ENCODE measurements around the gene MBD1. TPM values are rescaled to one million over a fixed set of nuclear protein-coding genes. Genes with fewer than 3 reads are reported as not detected.
A peak's percentile ranks its signal among the peaks of the same experiment; 100 is the strongest.
"Not testable (repeated sequence)": the region's sequence is repeated elsewhere in the genome, so short reads cannot be mapped to it uniquely, and the experiment has no call there.

MBD1 gene
- polyA plus RNA-seq, 1 of the 3 experiments (the other 2 are of a cell fraction), result 72.3 TPM

- Histone ChIP-seq H3K27ac (ENCODE audit: low read depth in 2 of 2, low read length in 1 of 2) (no peak overlapping the region), H3K9me2 (no peaks in the 10 kb centered on the region), H3K4me3 (ENCODE audit: low read depth in 2 of 2, low read length in 1 of 2) (no peak overlapping the region), H3F3A (replicated peaks; ENCODE audit: insufficient read depth) (no peaks in the 10 kb centered on the region), H2AFZ (ENCODE audit: low read depth) (no peak overlapping the region), H4K20me1 (ENCODE audit: insufficient read depth) (no peaks in the 10 kb centered on the region), H3K9ac (no peak overlapping the region), H3K36me3 (replicated peaks in 1 of 2; ENCODE audit: control insufficient read depth in 1 of 2, insufficient read depth in 2 of 2, low read length in 1 of 2) (no peaks in the 10 kb centered on the region), H3K27me3 (ENCODE audit: insufficient read depth) (no peaks in the 10 kb centered on the region), H3K79me2 (ENCODE audit: insufficient read depth) (no peaks in the 10 kb centered on the region), H3K9me3 (no peaks in the 10 kb centered on the region), H3K4me1 (ENCODE audit: control insufficient read depth in 1 of 2, insufficient read depth in 2 of 2, low read depth in 1 of 2, low read length in 1 of 2) (peaks cover 0 to 8% of the 10 kb centered on the region in 2 experiments; a peak in 1 of 4 replicates), H3K4me2 (no peak overlapping the region)
- WGBS (ENCODE audit: low lambda C conversion rate), result 37% methylated on average over 3 of the region's 3 CpGs
- ChIA-PET CTCF (interaction anchor here (1.3 kb wide), 1 partner anchor 46 kb away, joined by 7 read pairs; no protein-coding TSS in a partner anchor), POLR2A (no interaction called here)
- TF ChIP-seq MEF2A (IDR thresholded peaks at IDR 0.05; ENCODE audit: borderline replicate concordance, low read depth), result no peak
- TF ChIP-seq JUND (IDR thresholded peaks at IDR 0.05), result no peak
- TF ChIP-seq RCOR1 (IDR thresholded peaks at IDR 0.05; ENCODE audit: low read length), result no peak
- TF ChIP-seq, protein P1, sequence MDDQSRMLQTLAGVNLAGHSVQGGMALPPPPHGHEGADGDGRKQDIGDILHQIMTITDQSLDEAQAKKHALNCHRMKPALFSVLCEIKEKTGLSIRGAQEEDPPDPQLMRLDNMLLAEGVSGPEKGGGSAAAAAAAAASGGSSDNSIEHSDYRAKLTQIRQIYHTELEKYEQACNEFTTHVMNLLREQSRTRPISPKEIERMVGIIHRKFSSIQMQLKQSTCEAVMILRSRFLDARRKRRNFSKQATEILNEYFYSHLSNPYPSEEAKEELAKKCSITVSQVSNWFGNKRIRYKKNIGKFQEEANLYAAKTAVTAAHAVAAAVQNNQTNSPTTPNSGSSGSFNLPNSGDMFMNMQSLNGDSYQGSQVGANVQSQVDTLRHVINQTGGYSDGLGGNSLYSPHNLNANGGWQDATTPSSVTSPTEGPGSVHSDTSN (IDR thresholded peaks at IDR 0.05), result no peak
- DNase-seq, result no peak
Observed at GRCh38 chr18:50311650-50312049, 30.3 kb upstream of the MBD1 start.

DNA sequence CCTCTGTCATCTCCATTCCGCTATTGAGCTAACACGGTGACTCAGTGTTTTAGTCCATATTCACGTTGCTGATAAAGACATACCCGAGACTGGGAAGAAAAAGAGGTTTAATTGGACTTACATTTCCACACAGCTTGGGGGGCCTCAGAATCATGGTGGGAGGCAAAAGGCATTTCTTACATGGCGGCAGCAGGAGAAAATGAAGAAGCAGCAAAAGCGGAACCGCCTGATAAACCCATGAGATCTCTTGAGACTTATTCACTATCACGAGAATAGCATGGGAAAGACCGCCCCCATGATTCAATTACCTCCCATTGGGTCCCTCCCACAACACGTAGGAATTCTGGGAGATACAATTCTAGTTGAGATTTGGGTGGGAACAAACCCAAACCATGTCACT, 28.8 kb upstream of the MBD1 start:
- no peak for DNase-seq
- H3F3A ChIP-seq (replicated peaks; ENCODE audit: insufficient read depth), result no peaks in the 10 kb centered on the region
- no peak overlapping the region for H3K4me3 ChIP-seq (ENCODE audit: low read depth in 2 of 2, low read length in 1 of 2)
- no peak for TF ChIP-seq CHD2 (IDR thresholded peaks at IDR 0.05; ENCODE audit: low read length, partially characterized antibody)
- TF ChIP-seq, protein P2, sequence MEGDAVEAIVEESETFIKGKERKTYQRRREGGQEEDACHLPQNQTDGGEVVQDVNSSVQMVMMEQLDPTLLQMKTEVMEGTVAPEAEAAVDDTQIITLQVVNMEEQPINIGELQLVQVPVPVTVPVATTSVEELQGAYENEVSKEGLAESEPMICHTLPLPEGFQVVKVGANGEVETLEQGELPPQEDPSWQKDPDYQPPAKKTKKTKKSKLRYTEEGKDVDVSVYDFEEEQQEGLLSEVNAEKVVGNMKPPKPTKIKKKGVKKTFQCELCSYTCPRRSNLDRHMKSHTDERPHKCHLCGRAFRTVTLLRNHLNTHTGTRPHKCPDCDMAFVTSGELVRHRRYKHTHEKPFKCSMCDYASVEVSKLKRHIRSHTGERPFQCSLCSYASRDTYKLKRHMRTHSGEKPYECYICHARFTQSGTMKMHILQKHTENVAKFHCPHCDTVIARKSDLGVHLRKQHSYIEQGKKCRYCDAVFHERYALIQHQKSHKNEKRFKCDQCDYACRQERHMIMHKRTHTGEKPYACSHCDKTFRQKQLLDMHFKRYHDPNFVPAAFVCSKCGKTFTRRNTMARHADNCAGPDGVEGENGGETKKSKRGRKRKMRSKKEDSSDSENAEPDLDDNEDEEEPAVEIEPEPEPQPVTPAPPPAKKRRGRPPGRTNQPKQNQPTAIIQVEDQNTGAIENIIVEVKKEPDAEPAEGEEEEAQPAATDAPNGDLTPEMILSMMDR (IDR thresholded peaks at IDR 0.05), result no peak
- no peak for TF ChIP-seq FOXJ3 (CRISPR knock-in tag; IDR thresholded peaks at IDR 0.05)
- TF ChIP-seq MEF2A (IDR thresholded peaks at IDR 0.05; ENCODE audit: borderline replicate concordance, low read depth), result no peak
- no peak for TF ChIP-seq MXI1 (IDR thresholded peaks at IDR 0.05; ENCODE audit: low read depth, low read length)
- TF ChIP-seq, protein P1 (IDR thresholded peaks at IDR 0.05), result no peak
- TF ChIP-seq, protein P3, sequence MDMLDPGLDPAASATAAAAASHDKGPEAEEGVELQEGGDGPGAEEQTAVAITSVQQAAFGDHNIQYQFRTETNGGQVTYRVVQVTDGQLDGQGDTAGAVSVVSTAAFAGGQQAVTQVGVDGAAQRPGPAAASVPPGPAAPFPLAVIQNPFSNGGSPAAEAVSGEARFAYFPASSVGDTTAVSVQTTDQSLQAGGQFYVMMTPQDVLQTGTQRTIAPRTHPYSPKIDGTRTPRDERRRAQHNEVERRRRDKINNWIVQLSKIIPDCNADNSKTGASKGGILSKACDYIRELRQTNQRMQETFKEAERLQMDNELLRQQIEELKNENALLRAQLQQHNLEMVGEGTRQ (IDR thresholded peaks at IDR 0.05; ENCODE audit: borderline replicate concordance, low read depth, low read length), result no peak
- no peak for TF ChIP-seq NFIC (IDR thresholded peaks at IDR 0.05; ENCODE audit: borderline replicate concordance)
- TF ChIP-seq, protein P4, sequence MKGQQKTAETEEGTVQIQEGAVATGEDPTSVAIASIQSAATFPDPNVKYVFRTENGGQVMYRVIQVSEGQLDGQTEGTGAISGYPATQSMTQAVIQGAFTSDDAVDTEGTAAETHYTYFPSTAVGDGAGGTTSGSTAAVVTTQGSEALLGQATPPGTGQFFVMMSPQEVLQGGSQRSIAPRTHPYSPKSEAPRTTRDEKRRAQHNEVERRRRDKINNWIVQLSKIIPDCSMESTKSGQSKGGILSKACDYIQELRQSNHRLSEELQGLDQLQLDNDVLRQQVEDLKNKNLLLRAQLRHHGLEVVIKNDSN (IDR thresholded peaks at IDR 0.05; ENCODE audit: borderline replicate concordance, low read depth), result no peak
- no peak for TF ChIP-seq RFX5 (IDR thresholded peaks at IDR 0.05; ENCODE audit: low read length)
- TF ChIP-seq FOXM1 (IDR thresholded peaks at IDR 0.05; ENCODE audit: low read depth), result no peak
- TF ChIP-seq GABPA (IDR thresholded peaks at IDR 0.05; ENCODE audit: low read depth), result no peak
- no peak overlapping the region for H3K9ac ChIP-seq
- no peak overlapping the region for H3K4me2 ChIP-seq
- H3K9me2 ChIP-seq, result no peaks in the 10 kb centered on the region
- WGBS (ENCODE audit: low lambda C conversion rate), result 55% methylated on average over 10 of the region's 10 CpGs
- H2AFZ ChIP-seq (ENCODE audit: low read depth), result no peak overlapping the region
- POLR2A ChIA-PET, result no interaction called here
- H3K27ac ChIP-seq (ENCODE audit: low read depth in 2 of 2, low read length in 1 of 2), result no peak overlapping the region
- peaks cover 0 to 8% of the 10 kb centered on the region in 2 experiments; a peak in 1 of 4 replicates for H3K4me1 ChIP-seq (ENCODE audit: control insufficient read depth in 1 of 2, insufficient read depth in 2 of 2, low read depth in 1 of 2, low read length in 1 of 2)
- no peaks in the 10 kb centered on the region for H3K79me2 ChIP-seq (ENCODE audit: insufficient read depth)
- H3K36me3 ChIP-seq (replicated peaks in 1 of 2; ENCODE audit: control insufficient read depth in 1 of 2, insufficient read depth in 2 of 2, low read length in 1 of 2), result no peaks in the 10 kb centered on the region
- no peaks in the 10 kb centered on the region for H3K27me3 ChIP-seq (ENCODE audit: insufficient read depth)
- H4K20me1 ChIP-seq (ENCODE audit: insufficient read depth), result no peaks in the 10 kb centered on the region
- H3K9me3 ChIP-seq, result 0 out of 2 replicates have a peak, but pooled peaks cover 1% of the 10 kb centered on the region
- CTCF ChIA-PET, result interaction anchor here (0.6 to 2.5 kb wide), 3 partner anchors 10 to 227 kb away, joined by 3 to 11 read pairs (median 3); no protein-coding TSS in a partner anchor

DNA sequence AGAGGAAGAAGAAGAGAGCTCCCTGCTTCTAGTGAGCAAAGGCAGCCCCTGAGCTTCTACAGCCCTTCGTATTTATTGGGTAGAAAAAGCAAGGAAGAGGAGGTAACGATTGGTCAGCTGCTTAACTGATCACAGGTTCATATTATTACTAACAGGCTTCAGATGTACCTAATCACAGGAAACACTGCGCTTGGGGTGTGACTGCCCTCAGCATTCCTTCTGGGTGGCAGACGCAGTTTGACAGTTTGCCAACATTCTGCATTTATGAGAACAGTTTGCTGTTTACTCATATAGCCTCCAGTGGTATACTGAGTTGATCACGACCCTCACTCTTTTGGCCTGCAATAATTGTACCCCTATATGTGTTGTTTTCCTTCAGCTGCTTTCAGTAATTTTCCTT, 27.5 kb upstream of the MBD1 start:
- H4K20me1 ChIP-seq (ENCODE audit: insufficient read depth); H3K79me2 ChIP-seq (ENCODE audit: insufficient read depth); H3K9me3 ChIP-seq; H3K9me2 ChIP-seq; H3K4me3 ChIP-seq (ENCODE audit: low read depth in 2 of 2, low read length in 1 of 2); H3K27ac ChIP-seq (ENCODE audit: low read depth in 2 of 2, low read length in 1 of 2); H3K27me3 ChIP-seq (ENCODE audit: insufficient read depth); H3F3A ChIP-seq (replicated peaks; ENCODE audit: insufficient read depth); H3K4me1 ChIP-seq (ENCODE audit: control insufficient read depth in 1 of 2, insufficient read depth in 2 of 2, low read depth in 1 of 2, low read length in 1 of 2); POLR2A ChIA-PET; DNase-seq; H3K36me3 ChIP-seq (replicated peaks in 1 of 2; ENCODE audit: control insufficient read depth in 1 of 2, insufficient read depth in 2 of 2, low read length in 1 of 2); H3K9ac ChIP-seq; H3K4me2 ChIP-seq: not testable (repeated sequence)
- CTCF ChIA-PET, result interaction anchor here (0.7 to 2.5 kb wide), 2 partner anchors 48 to 121 kb away, joined by 3 to 11 read pairs; no protein-coding TSS in a partner anchor
- peak overlapping the region; percentile 80 for H2AFZ ChIP-seq (ENCODE audit: low read depth)
- WGBS (ENCODE audit: low lambda C conversion rate), result 14% methylated on average over 4 of the region's 5 CpGs

All from SK-N-SH (cell line).